ENCODE measurements around the gene TGFBR3L.
"Not testable (repeated sequence)": the region's sequence is repeated elsewhere in the genome, so short reads cannot be mapped to it uniquely, and the experiment has no call there.

Gene TGFBR3L

DNA sequence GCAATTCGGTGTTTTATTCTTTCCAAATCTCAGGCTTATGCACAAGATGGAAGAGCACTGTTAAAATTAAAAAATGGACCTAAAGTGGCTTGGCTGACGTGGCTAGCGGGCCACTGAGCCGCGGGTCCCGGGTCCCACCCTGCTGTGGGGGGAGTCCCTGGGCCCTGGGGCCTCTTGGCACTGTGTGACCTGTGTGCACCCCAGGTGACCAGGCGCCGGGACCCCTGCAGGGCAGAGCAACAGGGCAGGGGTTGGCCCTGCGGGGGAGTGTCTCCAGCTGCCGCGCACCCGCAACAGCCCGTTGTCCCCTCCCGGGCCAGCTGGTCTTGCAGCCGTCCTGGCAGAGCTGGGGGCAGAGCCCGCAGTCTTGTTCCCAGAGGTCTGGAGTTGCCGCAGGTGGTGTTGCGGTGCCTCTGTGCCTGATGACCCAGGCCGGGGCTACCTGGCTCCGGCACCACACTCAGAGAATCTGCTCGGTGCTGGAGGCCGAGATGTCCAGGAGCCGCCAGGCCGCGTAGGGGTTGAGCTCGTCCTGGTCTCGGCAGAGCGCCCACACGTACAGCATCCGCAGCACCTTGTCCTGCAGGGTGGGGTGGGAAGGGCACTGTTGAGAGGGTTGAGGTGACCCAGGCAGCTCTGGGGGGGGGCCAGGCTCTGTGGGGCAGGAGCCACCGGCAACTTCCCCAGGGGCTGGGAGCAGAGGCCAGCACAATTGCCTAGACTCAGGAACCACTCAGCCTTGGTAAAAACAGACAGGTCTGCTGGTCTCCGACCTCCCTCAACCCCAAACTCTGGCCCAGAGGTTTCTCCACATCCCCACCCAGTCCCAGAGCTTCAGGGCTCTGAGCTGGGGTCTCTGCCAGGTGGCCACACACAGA is 12.3 kb downstream of the TGFBR3L start:
- in situ Hi-C loops (cut with MboI; ENCODE audit: low sequenced_read_pairs) = no loop called here

DNA sequence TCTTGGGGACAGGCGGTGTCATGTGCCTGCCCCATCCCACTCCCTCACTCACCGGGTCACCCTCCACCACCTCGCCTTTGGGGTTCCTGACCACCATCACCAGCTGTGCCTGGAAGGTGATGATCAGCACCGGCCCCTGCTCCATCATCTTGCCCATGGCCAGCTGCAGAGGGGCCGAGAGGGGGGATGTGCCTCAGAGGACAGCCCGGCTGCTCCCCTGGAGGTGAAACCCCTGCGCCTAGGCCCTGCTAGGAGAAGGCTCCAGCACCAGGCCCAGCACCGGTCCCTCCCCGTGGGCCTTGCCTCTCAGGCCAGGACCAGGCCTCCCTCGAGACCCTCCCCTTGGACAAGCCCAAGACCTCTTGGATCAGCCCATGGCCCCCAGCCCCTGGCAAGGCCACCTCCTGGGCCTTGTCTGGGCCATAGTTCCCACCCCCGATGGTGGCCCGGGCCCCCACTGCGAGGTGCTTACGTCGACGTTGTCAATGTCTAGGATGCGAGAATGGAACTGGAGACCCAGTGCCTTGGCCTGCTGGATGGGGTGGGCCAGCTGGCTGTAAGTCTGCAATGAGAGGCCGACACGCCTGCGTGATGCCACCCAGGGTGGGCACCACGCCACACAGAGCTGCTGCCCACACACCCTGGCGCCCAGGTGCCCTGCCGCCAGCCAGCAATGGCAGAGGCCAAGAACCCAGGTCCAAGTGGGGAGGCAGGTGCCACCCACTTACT is 13.1 kb downstream of the TGFBR3L start:
- in situ Hi-C loops (cut with MboI; ENCODE audit: low sequenced_read_pairs) = no loop called here

DNA sequence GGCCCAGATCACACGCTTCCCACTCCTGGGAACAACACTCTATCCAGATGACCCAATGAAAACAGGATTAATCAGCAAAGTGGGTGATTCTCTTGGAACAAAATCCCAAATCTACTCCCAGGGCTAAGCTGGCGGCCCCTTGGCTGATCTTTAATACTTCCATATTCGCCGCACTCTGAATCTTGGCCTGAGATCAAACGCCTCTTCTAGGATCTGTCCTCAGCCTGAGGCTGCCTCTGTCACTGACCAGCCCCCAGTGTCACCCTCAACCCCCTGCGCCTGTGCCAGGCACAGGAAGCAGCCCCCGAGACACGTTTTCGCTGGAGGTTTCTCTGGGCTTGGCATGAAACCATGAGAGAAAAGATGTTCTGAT is 13.7 kb downstream of the TGFBR3L start:
- in situ Hi-C loops (cut with MboI; ENCODE audit: low sequenced_read_pairs) = no loop called here

DNA sequence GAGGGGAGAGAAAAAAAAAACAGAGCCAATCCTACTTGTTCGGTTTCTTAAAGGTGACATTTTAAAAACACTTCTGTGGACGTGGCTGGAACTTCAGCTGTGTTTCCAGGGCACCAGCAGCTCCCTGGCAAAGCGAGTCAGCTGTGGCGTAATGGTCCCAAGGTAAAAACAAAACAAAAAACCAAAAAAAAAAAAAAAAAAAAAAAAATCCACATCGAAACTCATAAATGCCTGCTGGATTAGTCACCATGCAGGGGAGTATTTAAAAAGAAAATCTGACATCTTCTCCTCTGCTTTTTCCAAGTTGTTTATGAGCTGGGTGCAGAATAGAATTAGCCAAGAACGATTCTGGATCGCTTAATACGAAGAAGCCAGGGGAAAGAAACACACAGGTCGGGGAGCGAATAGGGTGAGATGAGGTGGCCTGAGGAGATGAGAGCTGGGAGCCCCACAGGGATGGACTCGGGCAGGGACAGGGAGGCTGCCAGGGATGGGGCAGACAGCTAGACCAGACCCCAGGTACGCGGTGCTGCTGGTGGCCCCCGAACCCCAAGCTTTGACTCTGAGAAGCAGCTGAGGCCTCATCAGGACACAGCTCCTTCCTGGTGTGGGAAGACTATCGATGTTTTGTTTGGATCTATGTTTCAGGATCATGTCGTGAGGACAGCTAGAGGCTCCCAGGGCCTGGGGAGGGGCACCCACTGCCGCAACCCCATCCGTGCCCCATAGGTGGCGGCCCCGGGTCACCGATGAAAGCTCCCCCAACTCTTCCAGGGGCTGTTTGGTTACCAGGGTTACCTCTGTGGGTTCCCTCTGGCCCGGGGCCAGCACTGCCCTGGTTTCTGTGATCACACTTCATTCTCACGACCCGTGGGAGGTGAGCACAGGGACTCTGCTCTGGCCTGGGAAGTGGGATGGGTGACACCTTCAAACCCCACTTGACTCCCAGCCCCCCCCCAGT is 14.4 kb downstream of the TGFBR3L start:
- in situ Hi-C loops (cut with MboI; ENCODE audit: low sequenced_read_pairs) = no loop called here

DNA sequence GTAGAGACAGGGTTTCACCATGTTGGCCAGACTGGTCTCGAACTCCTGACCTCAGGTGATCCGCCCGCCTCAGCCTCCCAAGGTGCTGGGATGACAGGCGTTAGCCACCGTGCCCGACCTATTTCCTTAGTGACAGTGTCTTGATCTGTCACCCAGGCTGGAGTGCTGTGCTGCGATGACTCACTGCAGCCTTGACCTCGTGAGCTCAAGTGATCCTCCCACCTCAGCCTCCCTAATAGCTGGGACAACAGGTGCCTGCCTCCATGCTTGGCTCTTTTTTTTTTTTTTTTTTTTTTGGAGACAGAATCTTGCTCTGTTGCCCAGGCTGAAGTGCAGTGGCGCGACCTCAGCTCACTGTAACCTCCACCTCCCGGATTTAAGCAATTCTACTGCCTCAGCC is 15.4 kb downstream of the TGFBR3L start:
- in situ Hi-C loops (cut with MboI; ENCODE audit: low sequenced_read_pairs) = not testable (repeated sequence)

DNA sequence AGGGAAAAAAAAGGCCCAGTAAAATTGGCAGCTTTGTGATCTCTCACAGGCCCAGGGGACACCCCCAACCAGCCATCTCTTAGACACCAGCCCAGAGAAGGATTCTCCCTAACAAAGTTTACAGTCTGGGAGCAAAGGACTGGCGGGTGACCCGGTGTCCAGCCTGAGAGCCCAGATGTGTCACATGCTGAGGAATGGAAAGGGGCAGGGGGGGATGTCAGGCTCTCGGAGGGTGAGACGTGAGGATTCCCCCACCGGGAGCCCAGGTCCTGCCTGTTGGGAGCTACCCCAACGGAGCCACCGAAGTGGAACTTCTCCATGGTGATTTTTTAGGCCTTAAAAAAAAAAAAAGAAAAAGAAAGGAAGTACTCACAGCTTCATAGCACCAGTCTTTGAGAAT is 16.1 kb downstream of the TGFBR3L start:
- in situ Hi-C loops (cut with MboI; ENCODE audit: low sequenced_read_pairs) = no loop called here

DNA sequence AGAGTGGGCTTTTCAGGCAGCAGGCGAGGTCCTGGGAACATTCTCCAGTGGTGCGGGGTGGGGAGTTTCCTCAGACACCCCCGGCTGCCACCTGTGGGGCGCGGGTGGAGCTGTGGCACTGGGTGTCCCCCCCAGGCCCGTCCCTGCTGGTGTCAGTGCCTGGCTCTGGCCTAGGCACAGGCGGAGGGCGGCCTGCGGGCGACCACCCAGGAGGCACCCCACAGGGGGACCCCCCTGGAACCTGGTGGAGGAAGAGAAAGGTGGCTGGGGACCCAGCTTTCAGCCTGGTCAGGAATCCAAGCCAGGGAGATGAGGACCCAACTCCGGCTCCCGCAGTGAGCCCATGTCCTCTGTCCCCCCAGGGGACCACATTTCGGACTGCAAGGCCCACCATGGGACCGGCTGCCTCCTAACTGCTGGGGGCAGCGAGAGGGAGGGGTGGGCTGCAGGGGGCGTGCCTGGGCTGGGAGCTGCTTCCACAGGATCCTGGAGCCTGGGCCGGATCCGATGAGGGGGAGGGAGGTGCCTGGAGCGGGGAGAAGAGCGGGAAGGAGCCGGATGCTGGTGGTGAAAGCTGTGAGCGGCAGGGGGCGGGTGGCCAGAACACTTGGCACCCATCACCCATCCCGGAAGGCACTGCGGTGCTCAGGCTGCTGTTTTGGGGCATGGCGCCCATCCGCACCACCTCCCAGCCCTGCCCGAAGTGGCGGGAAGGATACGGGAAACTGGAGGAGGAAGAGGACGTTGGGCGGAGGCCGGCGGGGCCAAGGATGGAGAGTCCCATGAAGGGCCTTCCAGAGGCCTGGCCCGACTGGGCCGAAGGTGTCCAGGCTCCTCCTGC is 16.8 kb downstream of the TGFBR3L start:
- in situ Hi-C loops (cut with MboI; ENCODE audit: low sequenced_read_pairs) = no loop called here

DNA sequence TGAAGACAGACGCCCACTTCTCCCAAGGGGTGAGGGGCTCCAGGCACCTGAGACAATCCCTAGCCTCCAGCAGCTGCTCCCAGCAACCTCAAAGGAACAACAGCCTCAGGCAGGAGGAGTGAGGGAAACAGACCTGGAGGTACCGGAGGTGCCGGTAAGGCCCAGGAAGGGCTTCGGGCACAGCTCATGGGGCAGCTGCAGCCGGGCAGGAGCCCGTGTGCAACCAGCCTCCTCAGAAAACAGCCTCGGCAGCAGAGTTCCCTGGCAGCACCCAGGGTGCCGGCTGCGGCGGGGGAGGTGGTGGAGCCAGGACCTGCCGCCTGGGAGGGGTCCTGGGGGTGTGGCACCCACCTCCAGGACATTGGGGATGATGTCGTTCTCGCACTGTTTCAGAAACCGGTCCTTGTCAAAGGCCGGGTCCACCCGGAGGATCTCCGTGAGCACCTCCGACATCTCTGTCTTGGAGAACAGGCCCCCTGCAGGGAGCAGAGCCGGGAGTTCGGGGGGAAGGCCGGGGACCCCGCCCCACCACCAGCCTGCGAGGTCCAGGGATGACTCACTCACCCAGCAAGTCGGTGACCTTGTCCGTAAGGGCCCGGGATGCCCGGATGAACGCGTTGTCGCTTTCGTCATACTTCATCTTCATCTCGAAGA is 17.8 kb downstream of the TGFBR3L start:
- in situ Hi-C loops (cut with MboI; ENCODE audit: low sequenced_read_pairs) = no loop called here

DNA sequence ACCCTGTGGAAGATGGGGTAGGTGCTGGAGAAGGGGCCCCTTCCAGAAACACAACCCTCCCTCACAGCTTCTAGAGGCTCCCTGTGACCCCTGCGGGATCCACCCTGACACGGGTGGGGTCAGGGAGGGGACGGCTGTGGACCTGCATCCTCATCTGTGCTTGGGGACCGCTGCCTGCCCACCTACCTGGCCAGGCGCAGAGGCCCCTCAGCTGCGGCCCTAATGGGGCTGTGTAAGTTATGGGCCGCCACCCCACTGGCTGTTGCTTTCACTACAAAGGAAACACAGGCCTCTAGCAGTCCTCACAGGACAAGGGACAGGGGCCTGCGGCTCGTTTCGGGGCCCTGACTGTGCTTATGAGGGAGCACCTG is 18.3 kb downstream of the TGFBR3L start:
- in situ Hi-C loops (cut with MboI; ENCODE audit: low sequenced_read_pairs) = no loop called here

DNA sequence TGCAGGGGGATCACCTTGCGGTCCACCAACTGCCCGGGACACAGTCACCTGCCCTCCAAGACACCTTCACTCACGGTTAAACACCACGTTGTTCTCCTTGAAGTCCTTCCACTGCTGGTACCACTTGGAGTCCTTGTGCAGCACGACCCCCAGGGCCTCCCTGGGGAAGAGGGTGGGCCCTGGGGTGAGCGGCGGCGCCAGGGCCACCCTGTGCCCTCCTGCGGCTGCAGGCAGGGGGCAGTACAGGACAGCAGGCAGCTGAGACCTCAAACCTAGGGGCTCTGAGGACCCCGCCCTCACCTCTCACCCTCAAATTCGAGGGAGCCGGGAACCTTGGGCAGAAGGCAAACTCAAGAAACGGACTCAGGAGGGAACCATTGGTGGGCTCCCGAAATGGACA is 18.8 kb downstream of the TGFBR3L start:
- in situ Hi-C loops (cut with MboI; ENCODE audit: low sequenced_read_pairs) = no loop called here

DNA sequence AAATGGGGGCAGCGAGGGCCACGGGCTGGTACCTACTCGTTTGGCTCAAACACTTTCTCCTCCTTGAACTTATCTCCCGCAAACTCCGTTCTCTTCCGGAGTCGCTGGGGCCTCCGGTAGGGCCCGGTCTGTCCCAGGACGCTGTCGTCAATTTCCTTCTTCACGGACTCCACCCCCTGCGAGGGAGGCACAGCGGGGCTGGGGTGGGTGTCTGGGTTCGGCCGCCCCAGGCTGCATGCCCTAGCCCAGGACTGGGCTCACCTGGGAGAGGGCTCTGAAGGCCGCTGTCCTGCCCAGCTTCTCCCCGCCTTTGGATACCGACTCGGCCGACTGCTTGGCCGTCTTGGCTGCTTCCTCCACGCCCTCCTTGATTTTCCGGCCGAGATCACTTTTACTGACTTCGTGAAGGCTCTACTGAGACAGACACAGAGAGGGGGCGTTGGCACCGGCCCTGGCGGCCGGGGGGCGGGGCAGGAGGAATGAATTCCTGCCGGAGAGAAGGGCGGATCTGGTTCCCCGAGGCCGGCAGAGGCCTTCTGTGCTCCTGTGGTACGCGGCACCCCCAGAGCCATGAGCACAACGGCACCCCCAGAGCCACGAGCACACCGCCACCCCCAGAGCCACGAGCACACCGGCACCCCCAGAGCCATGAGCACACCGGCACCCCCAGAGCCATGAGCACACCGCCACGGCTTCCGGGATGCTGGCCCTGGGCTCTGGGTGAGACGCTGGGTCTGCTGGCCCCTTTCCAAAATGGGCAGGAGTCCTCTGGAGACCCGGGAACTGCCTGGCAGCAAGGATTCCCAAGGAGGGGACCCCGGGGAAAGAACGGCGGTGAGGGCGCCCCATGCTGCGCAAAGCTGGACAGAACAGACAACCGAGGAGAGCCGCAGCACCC is 19.4 kb downstream of the TGFBR3L start:
- in situ Hi-C loops (cut with MboI; ENCODE audit: low sequenced_read_pairs) = no loop called here

DNA sequence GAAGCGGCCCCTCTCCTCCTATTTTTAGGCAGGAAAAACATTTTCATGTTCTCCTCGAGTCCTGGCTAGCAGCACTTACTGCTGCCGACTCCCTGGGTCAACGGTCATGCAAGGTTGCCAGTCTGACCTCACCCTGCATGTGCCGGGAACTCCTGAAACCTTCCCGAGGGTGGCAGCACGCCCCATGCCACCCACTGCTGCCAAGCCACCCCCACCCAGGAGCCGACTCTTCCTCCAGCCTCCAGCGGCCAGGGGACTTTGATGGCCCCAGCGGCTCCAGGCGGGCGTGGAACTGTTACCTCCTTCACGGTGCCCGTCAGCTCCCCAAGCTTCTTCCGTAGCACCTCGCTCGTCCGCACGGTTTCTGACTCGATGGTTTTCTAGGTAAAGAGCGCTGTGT is 20.1 kb downstream of the TGFBR3L start:
- in situ Hi-C loops (cut with MboI; ENCODE audit: low sequenced_read_pairs) = no loop called here

DNA sequence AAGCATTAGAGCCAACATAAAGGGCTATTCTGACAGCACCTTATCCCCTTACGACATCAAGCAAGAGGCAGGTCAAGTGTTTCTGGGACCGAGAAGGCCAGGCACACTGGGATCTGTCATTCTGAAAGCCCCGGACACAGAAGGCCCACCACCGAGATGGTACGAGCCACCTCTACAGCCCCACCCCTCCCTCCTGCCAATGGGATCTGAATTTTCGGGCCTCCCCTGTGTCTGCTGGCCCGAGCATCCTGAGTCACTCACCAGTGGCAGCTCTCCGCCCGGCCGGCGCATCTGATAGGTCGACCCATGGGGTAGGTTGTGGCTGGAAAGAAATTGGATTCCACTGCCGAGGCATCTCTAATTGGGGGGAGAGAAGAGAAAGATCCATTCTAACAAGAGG is 26.2 kb downstream of the TGFBR3L start:
- in situ Hi-C loops (cut with MboI; ENCODE audit: low sequenced_read_pairs) = no loop called here

DNA sequence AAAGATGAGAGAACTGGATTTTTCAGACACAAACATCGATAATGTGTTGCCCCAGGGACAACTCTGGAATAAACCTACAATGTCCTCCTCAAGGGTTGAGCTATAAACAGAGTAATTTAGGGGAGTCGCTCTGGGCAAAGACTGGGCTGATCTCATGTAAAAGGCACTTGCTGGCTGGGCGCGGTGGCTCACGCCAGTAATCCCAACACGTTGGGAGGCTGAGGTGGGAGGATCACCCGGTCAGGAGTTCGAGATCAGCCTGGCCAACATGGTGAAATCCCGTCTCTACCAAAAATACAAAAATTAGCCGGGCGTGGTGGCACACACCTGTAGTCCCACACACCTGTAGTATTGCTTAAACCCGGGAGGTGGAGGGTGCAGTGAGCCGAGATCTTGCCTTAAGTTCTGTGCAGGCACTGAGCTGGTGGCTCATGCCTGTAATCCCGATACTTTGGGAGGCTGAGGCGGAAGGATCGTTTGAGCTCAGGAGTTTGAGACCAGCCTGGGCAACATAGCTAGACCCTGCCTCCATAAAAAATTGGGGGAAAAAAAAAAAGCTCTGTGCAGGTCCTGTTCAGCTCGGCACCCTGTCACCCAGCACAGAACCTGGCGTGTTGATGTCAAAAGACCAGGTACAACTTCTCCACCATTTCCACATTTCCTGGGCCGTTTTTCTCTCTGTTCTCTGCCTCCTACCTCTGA is 27.4 kb downstream of the TGFBR3L start:
- in situ Hi-C loops (cut with MboI; ENCODE audit: low sequenced_read_pairs) = no loop called here

DNA sequence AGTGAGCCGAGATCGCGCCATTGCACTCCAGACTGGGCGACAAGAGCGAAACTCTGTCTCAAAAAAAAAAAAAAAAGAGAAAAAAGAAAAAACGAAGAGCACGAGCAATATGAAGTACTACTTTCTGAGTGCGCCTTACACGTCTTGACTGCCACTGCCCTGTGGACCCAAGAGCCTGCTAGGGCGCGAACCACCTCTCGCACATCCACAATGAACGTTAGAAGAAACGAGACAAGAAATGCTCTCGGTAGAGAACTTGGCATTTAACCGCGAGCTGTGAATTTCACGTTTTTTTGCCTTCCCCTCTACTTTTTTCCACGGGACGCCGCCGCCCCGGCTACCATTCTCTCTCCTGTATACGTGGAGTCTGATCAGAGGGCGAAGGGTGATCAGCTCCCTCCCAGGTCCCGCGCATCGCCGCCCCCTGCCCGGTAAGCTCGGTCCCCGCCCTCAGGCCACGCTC is 28.4 kb downstream of the TGFBR3L start:
- in situ Hi-C loops (cut with MboI; ENCODE audit: low sequenced_read_pairs) = no loop called here

DNA sequence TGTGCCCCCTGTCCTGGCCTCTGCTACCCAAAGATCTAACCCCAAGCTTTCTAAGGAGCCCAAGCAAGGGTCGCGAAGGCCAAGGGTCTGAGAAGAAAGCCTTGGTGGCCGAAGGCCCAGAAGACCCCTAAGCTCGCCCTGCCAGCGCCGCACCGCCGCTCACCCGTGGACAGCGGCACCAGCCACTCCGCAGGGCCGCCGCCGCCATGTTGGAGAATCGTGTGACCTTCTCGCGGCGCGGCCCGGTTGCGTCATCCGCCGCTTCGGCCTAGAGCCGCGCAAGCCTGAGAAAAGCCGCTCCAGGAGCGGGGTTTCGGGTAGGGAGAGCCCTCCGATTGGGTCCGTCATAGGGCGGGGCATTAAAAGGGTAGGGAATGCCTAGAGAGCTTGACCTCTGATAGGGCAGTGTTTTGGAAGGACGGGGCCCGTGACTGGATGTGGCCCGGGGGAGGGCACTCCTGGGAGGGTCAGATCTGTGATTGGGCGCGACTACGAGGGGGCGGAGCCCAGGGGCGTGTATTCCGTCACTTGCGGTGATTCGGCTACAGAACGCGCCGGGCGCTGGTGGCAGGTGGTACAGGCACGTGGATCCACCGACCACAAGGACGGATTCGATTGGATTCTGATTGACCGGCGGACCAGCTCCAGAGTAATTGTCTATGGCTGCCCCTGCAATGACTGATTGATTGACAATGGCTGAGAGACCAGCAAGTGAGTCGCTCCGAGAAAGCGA is 29.0 kb downstream of the TGFBR3L start, which contains the start of gene TIMM44:
Gene TIMM44, minus strand, starts transcription at position 223 of the 733 bp plus-strand sequence. Its CDS starts 15 bp downstream, at position 208.
- in situ Hi-C loops (cut with MboI; ENCODE audit: low sequenced_read_pairs) = no loop called here

DNA sequence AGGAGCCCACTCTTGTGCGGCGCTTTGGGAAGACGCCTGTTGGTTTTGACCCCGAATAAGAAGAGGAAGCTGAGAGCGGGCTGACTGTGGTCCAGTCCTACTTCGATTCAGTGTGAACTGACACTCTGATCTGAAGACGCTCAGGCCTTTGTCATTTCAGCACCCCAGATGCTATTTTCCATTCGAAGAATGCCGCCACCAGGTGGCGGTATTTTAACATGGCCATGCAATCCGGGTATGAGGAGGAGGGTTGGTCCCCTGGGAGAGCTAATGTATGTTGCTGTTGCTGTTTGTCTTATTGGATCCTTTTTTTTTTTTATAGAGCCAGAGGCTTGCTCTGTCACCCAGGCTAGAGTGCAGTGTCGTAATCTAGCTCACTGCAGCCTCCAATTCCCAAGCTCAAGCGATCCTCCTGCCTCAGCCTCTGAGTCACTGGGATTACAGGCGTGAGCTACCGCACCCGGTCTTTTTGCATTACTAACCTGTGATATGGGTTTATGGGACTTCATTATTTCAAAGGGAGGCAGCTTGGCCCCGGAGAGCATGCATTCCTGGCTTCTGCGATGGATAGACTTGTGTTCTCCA is 29.6 kb downstream of the TGFBR3L start:
- in situ Hi-C loops (cut with MboI; ENCODE audit: low sequenced_read_pairs) = no loop called here

Measured in hTERT RPE-1 (cell line).